Right kidney (tissue), 1 donor: Measurements from ENCODE around the gene SLC19A1.

Experiments
- DNase-seq: peaks from one replicate; pipeline ENCODE4 v3.0.0-alpha.2; 2016

SLC19A1 gene

DNA sequence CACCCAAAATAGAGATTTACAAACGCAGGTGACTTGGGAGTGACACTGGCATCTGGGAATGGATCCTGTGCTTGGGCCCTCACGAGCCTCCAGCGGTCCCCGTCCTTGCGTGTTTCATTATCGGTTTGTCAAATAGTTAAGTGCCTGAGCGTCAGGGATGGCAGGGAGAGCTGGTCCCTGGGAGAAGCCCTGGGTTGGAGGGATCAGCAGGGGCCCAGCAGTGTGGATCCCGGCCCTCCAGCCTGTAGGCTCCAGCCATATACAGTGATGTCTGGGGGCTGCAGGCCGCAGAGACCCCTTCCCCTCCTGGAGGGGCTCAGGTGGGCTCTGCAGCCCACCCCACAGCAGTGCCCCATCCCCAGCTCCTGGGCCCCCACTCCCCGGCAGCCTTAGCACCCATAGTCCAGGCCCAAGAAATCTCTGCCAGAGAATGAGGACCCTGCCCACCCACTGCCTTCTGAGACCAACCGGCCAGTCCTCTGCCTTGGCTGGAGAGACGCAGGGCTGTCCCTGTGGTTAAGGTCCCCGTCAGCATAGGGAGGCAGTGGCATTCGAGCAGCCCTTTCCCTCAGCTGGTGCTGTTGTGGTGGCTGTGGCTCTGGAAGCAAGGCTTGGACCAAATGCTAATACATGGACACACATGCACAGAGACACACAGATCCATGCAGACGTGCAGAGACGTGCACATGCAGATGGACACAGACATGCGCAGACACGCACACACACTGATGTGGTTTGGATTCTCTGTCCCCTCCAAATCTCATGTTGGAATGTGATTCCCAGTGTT lies 2.4 kb upstream of the SLC19A1 start:
- peak; percentile 1 for DNase-seq

DNA sequence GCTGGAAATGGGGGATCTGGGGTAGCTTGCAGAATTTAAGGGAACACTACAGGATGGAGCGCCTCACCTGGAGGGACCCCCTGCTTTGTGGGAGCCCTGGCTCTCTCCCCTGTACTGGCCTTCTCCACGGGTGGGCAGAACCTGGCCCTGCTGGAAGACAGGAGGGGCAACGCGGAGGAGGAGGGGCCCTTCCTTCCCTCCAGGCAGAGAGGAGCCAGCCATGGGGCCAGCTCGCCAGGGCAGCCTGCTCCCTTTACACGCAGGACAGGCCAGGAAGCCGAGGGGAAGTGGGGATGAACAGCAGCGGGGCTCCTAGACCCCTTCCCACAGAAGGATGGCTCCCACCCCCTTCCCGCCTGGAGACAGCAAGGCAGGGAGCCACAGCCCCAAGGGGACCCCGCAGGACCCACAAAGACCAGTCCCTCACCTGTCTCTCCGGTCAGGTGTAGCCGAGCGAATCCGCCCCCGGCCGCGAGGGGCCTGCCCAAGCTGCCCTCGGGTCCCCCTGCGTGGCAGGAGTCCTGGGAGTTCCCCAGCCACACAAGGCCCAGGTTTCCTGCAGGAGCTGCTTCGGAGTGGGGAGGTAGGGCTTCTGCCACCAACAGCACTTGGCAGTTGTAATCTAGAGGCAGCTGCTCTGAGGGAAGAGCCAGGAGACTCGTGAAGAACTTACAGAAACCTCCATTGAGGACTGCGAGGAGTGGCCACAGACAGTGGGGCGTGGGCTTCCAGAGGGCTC lies 1.6 kb upstream of the SLC19A1 start:
- no peak for DNase-seq

DNA sequence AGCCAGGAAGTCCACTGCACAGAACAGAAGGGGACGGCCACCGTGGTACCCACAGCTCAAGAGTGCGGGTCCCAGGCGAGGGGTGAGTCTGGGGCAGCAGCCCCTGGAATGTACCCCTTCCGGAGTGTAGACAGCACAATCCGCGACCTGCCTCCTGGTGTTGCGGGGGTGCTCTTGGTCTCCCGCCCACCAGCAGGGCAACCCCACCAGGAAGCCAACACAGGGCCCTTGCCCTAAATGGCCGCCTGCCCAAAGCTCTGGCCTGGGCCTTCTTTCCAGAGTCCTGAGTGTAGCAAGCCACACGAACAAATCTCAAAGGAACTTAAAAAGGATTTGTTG lies 1.1 kb upstream of the SLC19A1 start:
- peak; percentile 38 for DNase-seq

DNA sequence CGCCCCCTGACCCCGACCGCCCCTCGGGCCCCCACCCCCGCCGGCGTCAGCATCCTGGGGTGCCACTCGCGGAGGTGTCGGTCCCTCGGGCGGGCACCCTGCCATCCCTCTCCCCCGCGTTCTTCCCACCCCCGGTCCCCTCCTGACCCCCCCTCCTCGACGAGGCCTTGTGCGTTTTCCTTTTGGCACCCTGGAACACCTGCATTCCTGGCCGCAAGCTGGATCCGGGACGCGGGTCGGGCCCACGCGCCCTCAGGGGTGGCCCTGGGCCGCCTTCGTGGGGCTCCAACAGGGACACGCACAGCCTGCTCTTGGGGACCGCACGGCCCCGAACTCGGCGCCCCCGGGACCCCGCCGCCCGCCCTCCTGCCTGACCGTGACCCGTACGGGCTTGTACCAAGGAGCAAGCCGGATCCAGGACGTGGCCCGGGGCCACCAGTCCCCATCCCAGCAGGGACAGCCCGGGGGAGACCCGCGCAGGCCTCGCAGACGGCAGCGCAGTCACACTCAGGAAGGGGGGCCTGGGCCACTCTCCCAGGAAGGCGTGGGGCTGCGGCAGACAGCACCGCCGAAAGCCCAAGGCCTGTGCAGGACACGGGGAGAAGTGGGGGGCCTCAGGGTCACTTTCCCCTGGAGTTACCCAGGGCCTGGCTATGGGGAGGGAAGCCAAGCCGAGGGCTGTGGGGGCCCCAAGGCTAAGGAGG lies 579 bp upstream of the SLC19A1 start:
- DNase-seq = peak; percentile 39

DNA sequence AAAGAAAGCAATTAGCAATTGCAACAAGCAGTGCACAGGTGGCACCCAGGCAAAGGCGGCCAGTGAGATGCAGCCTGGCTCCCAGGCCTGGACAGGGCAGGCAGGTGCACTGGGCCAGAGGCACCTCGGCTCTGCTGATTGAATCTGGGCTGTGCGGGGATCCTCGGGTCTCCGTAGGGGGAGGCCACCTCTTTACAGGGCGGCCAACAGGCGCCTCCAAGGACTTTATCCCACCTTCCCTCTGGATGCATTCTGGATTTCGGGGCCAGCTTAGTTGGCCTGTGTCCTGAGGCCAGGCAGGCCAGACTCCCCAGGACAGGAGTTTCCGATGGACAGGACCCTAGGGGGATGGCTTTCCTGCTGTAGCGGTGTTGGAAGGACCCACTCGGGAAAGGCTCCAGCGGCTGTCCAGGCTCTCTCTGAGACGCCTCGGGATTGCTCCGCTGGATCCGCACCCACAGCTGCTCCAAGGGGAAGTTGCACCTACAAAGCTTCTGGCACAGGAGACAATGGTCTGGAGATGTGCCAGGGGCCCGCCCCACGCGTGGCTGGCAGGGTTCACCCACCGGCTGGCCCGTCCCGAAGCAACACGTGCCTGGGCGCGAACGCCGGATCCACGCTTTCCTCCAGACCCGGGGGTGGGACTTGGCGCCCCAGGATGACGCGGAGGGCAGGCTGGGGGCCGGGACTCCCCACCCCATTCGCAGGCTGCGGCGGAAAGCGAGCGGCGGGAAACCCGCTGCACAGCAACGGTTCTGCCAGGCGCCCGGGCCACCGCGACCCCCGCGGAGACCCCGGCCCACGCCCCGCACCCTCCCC lies 810 bp downstream of the SLC19A1 start:
- no peak for DNase-seq

DNA sequence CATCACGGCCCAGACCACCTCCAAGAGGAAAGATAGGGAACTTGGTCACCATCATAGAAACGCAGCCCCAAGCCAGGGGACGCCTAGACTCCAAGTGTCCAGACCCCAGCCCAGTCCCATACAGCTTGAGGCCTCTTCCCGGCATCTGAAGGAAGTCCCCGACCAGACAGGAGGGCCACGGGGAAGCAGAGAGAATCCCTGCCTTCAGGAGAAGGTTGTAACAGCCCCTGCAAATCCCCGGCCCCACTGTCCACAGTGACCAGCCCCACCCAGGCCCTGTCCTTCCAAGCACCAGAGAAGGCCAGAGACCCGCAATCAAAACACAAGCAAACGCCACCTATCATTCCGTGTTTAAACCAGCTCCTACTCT lies 1.7 kb downstream of the SLC19A1 start:
- DNase-seq = no peak

DNA sequence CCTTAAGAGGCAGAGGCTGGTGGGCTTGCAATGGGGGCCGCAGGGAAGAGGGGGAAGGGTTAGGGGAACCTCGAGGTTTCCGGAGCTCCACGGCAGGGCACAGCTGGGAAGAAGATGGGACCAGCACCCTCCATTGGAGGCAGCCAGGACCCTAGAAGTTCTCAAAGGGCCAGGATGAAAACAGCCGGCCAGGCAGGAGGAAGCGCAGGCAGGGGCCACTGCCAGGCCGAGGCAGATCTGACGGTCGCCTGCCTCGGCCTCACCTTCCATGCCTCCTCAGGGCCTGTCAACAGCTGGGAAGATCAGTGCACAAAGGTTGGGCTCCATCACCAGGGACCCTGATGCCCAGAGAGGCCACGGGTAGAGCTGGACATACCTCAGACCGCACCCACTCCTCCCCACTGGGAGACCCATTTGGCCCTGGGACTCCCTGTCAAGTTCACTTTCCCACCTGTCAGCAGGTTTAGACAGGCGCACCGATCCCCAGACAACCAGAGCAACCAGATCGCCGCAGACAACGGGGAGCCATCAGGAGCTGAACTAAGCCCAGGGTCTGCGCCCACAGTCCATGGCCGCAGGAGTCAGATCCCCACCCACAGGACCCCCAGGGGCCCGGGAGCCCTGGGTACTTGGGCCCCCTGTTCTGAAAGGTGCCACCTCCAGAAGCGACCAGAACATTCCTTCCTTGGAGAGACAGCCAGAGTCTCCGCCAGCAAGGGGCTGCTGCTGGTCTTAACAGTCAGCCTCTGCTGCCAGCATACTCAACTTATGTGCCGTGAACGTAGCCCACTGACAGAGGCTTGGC lies 2.2 kb downstream of the SLC19A1 start:
- no peak for DNase-seq

DNA sequence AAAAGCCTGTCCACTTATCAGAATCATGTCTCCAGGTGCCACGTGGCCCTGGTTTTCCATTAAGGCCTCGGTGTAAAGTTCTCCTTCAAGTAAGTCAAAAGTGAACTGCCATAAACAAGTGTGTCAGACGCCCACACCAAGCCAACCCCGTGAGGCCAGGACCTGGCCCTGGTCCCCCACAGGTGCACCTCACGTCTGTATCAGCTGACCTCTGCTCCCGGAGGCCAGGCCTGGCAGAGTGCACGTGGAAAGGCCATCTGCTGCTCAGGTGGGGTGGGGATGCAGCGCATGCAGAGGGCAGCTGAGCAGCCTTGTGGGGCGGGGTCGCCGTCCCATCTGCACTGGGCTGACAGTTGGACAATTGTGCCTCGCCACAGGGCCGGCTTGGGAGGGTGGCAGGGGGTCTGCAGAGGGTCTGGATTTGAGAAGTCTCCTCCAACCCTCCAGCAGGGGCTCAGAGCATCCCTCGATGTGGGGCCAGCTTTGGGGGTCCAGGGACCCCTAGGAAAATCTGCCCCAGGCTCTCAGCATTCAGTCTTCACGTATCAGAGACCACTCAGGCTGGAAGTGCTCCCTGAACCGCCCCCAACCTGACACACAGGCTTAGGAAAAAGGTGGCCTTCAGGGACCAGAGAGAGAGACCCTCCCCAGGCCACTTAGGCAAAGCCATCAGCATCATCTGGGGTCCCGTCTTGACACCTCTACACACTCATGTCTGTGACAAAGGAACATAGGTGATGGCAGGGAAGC lies 3.0 kb downstream of the SLC19A1 start:
- DNase-seq = no peak

DNA sequence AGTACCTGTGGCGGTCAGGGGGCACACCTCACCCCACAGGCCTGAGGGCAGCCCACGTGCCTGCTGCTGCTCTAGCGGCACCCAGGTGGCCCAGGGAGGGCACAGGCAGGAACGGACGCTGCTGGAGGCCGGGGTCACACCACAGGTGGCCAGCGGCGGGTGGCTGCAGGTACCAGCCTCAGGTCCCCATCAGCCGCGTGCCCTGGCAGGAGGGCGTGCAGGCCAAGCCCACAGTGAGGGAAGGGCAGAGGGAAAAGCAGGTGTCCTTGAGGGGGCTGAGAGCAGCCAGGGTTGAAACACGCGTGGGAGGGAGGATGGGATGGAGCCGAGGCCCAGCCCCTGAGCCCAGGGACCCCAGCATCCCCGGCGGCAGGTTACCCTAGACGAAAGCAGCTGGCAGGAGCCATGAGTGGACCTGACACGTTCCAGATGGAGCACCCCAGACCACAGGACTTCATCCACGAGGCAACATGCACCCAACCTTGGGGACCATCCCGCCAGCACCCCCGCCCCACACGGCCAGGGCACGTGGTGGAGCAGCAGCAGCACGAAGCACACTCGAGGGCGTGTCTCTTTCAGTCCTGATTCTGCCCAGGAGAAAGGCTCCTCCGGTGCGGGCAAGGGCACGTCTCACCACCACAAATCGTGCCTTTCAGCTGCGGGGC lies 3.7 kb downstream of the SLC19A1 start:
- no peak for DNase-seq

DNA sequence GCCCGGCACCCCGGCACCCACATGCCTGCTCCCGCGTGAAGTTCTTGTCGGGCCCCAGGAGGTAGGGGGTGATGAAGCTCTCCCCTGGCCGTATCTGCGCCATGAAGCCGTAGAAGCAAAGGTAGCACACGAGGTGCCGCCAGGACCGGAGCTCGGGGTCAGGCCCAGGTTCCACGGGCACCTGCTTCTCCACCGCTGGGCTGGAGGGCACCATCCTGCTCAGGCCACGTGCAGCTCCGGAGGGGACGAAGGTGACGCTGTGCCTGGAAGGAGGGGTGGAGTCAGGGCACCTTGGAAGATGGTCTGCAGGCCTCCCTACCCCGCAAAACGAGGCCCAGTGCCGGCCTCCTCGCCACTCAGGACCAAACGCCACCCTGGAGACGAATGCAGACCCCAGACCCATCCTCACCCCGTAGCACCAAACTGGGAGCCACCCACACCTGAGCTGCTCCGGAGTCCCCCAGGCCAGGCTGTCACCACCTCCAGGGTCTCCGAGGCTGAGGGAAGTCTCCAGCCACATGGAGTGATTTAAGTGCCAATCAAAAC lies 4.4 kb downstream of the SLC19A1 start:
- no peak for DNase-seq

DNA sequence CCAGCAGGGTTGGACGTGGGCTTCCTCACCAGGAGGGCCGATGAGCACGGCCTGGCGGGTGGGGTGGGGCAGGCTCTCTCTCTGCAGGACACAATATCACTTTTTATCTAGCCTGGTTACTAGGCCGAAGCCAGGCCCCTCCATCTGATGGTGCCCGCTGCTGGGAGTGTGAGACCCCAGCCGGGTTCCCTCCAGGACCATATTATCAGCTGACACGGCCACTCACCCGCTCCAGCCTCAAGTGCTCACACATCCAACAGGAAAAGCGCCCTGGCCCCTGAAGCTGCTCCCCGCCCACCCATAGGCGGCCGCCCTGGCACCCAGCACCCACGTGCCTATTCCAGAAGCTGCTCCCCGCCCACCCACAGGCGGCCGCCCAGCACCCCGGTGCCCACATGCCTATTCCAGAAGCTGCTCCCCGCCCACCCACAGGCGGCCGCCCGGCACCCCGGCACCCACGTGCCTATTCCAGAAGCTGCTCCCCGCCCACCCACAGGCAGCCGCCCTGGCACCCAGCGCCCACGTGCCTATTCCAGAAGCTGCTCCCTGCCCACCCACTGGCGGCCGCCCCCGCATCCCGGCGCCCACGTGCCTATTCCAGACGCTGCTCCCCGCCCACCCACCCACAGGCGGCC lies 5.0 kb downstream of the SLC19A1 start:
- no peak for DNase-seq

DNA sequence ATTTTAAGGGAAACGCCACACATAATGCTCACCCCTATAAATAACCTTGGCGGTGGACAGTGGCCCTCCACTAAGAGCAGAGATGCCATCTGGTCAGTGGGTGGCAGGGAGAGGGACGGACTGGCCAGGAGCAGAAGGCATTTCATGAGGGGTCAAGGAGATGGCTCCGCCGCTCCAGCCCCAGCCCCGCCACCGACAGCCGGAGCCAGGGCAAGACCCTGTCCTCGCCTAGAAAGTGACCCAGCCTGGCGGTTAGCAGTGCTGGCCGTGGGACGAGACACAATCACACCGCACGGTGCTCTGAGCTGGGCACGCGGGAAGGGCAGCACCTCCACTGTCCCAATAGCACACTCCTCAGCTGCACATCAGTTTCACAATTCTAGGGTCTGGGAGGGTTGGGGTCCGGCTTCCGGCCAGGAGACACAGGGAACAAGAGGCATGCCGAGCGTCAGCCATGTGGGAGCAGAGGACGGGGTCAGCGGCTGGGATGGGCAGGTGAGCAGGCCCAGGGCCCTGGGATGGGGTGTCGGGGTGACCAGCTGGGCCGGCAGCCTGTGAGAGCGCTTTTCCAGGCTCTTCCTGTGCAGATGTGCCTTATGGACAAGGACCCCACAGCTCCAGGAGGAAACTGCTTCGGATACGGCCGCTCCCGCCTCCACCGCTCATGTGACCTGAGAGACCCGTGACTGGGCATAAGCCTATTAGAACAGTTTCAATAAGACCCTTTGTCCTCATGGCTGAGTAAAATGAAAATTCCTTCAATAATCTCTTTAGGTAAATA lies 5.7 kb downstream of the SLC19A1 start:
- DNase-seq = no peak

DNA sequence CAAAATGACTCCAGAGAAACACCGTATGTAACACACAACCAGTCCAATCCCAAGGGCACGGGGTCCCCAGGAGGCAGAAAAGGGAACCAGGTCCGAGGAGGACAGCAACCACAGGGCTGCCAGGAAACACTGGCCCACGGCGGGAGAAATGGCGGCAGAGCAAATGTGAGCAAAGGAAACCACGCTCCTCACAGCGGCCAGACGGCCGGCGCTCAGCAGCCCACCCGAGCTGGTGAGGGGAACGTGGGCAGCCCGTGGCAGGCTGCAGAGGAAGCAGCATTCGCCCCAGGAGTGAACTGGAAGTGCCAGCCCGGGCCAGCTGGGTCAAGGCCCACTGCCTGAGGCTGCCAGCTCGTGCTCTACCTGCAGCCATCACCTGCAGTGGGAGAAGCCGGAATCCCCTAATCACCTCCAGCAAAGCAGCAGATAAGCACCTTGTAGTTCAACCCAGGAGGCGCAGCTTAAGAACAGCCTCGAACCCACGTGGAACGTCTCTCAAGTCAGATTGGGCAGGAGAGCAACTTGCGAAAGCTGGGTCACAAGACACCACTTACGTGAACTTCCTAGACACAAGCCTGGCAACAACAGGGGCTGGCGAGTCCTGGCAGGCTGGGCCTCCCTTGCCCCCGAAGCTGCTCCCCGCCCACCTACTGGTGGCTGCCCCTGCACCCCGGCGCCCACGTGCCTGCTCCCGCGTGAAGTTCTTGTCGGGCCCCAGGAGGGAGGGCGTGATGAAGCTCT lies 6.7 kb downstream of the SLC19A1 start:
- no peak for DNase-seq

DNA sequence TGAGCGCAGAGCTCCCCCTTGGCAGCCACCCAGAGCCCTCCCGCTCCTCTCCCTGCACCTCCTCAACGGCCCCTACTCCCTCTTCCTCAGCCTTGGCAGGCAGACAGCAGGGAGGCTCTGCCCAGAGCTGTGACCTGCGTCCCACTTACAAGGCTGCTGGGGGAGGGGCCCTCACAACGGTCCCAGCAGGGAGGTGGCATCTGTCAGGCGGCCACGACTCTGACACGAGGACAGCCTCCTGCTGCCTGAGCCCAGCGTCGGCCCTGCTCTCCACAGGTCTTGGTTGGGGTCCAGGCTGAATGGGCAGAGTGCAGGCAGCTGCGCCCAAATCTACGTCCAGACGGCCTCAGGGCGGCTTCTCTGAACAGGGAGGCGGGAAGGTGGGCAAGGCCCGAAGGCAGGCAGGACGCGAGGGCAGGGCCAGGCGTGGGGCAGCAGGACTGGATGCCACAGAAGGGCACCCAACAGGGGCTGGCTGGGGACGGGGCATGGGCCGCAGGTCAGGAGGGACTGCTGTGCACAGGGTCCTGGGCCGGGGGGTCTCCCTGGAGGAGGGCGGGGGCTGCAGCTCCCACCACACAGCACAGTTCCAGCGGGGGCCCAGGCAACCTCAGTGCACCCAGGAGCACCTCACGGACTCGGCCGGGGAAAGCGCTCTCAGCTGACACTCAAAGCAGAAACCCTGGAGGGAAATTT lies 7.5 kb downstream of the SLC19A1 start:
- DNase-seq = peak; percentile 47

DNA sequence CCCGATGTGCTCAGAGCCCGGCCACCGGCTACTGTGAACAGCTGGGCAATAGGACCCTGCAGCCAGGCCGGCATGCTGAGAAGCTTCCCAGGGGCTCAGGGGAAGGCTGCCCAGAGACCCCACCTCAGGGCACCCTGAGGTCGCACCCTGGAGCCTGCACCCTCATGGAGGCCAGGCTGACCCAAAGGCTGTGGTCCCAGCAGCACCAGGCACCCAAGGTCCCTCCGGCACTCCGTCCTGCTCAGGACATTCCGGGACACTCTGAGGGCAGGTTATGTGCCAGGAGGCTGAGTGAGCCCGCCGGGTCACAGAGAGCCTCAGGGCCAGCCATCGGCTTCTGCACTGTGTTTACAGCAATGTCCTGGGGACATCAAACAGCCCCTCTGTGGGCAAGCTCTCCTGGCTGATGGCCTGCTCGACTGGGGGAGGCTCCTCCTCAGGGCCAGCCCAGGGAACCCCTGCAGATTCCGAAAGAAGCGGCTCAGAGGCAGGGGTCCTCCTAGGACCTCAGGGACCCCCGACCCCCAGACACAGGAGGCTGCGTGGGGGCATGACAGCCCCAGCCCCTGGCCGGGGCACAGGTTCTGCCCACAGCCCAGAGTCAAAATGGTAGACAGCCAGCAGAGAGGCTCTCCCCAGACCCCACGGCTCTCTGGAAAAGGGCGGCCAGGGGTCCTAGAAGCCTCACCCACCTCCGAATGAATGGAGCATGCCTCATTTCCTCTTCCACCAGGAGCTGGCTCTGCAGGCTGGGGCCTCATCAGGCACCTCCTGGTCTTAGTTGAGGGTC lies 8.2 kb downstream of the SLC19A1 start:
- DNase-seq = no peak

DNA sequence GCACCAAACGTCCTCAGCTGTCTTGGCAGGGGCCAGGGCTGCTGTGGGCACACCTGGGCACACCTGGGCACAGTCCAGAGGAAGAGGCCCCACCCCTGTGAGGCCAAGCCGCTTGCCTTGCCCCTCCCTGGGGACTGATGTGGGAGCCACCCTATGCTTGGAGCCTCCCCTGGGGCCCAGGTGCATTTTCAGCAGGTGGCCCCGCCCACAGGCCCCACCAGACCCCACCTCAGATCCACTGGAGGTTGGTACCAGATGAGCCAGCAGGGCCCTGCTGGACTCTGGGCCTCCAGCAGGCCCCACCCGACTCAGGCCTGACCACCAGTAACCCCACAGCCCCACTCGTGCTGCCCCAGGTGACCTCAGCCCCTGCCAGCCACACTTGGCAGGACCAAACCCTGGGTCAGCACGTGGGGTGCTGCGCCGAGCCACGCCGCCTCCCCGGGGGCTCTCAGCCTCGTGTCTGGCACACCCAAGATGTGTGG lies 8.8 kb downstream of the SLC19A1 start:
- no peak for DNase-seq
